ENCODE results near the gene LCE4A. TPM values are rescaled to one million over a fixed set of nuclear protein-coding genes. Genes with fewer than 3 reads are reported as not detected.

Gene LCE4A
- total RNA-seq, 1 experiment from 2014 or later = not detected

GRCh38 chr1:152737997-152738396 lies 30.0 kb downstream of the LCE4A start:
- no peak for DNase-seq
- H3K9me3 ChIP-seq = no peaks in the 10 kb centered on the region
- H3K27me3 ChIP-seq = no peaks in the 10 kb centered on the region; the same call in 1 of the 2 replicates
- H3K4me3 ChIP-seq = no peak overlapping the region
- H3K36me3 ChIP-seq = no peaks in the 10 kb centered on the region

GRCh38 chr1:152739841-152740240 lies 31.9 kb downstream of the LCE4A start:
- Histone ChIP-seq H3K9me3 (no peaks in the 10 kb centered on the region), H3K4me3 (no peak overlapping the region), H3K36me3 (no peaks in the 10 kb centered on the region), H3K27me3 (no peaks in the 10 kb centered on the region)
- no peak for DNase-seq

GRCh38 chr1:152741656-152742055 lies 33.7 kb downstream of the LCE4A start:
- DNase-seq = no peak
- H3K9me3 ChIP-seq = no peaks in the 10 kb centered on the region
- no peaks in the 10 kb centered on the region for H3K36me3 ChIP-seq
- H3K27me3 ChIP-seq = no peaks in the 10 kb centered on the region
- no peak overlapping the region for H3K4me3 ChIP-seq

- Histone ChIP-seq H3K36me3 (no peaks in the 10 kb centered on the region), H3K27me3 (no peaks in the 10 kb centered on the region), H3K4me3 (no peak overlapping the region), H3K9me3 (no peaks in the 10 kb centered on the region)
- no peak for DNase-seq
Observed at GRCh38 chr1:152743371-152744145, 35.6 kb downstream of the LCE4A start.

GRCh38 chr1:152745289-152745704 lies 37.3 kb downstream of the LCE4A start:
- no peak overlapping the region for H3K4me3 ChIP-seq
- H3K27me3 ChIP-seq = no peaks in the 10 kb centered on the region
- no peaks in the 10 kb centered on the region for H3K9me3 ChIP-seq
- peak; percentile 19 for DNase-seq
- H3K36me3 ChIP-seq = no peaks in the 10 kb centered on the region

GRCh38 chr1:152745765-152746444 lies 37.9 kb downstream of the LCE4A start:
- Histone ChIP-seq H3K27me3 (no peaks in the 10 kb centered on the region), H3K36me3 (no peaks in the 10 kb centered on the region), H3K4me3 (no peak overlapping the region), H3K9me3 (no peaks in the 10 kb centered on the region)
- DNase-seq = no peak

- H3K4me3 ChIP-seq = no peak overlapping the region
- no peak for DNase-seq
- H3K9me3 ChIP-seq = no peaks in the 10 kb centered on the region
Observed at GRCh38 chr1:152747831-152748230, 39.9 kb downstream of the LCE4A start.

GRCh38 chr1:152752225-152752624 lies 44.3 kb downstream of the LCE4A start:
- peak; percentile 73 for DNase-seq
- no peak overlapping the region for H3K4me3 ChIP-seq

More at GRCh38 chr1:152747831-152748230, 39.9 kb downstream of the LCE4A start:
- no peaks in the 10 kb centered on the region for H3K36me3 ChIP-seq
- no peaks in the 10 kb centered on the region for H3K27me3 ChIP-seq

GRCh38 chr1:152753586-152753985 lies 45.6 kb downstream of the LCE4A start:
- no peaks in the 10 kb centered on the region for H3K36me3 ChIP-seq
- no peaks in the 10 kb centered on the region for H3K9me3 ChIP-seq
- H3K27me3 ChIP-seq = no peaks in the 10 kb centered on the region
- no peak overlapping the region for H3K4me3 ChIP-seq
- DNase-seq = no peak

More at GRCh38 chr1:152752225-152752624, 44.3 kb downstream of the LCE4A start:
- Histone ChIP-seq H3K9me3 (no peaks in the 10 kb centered on the region), H3K27me3 (no peaks in the 10 kb centered on the region), H3K36me3 (no peaks in the 10 kb centered on the region)

GRCh38 chr1:152756872-152757271 lies 48.9 kb downstream of the LCE4A start:
- H3K4me3 ChIP-seq = no peak overlapping the region
- no peaks in the 10 kb centered on the region for H3K27me3 ChIP-seq
- no peaks in the 10 kb centered on the region for H3K36me3 ChIP-seq
- DNase-seq = peak; percentile 53
- no peaks in the 10 kb centered on the region for H3K9me3 ChIP-seq

GRCh38 chr1:152757747-152758146 lies 49.8 kb downstream of the LCE4A start, which contains the start of gene KPRP:
Gene KPRP, plus strand, starts transcription at chr1:152758025. Its CDS starts 1,564 bp downstream, at chr1:152759589.
- Histone ChIP-seq H3K4me3 (no peak within 1 kb of the TSS), H3K27me3 (no peaks in the 10 kb centered on the region), H3K36me3 (no peaks in the 10 kb centered on the region), H3K9me3 (no peaks in the 10 kb centered on the region)
- peak; percentile 25 for DNase-seq

- Histone ChIP-seq H3K4me3 (no peak overlapping the region), H3K27me3 (no peaks in the 10 kb centered on the region), H3K9me3 (no peaks in the 10 kb centered on the region), H3K36me3 (no peaks in the 10 kb centered on the region)
- no peak for DNase-seq
Observed at GRCh38 chr1:152758636-152759035, 50.7 kb downstream of the LCE4A start.

Other genes starting within 250 kb of the LCE4A start
- not detected in 2 replicates for gene LCE5A, start 197.4 kb upstream of the LCE4A start, total RNA-seq (2014; rRNA removed; shearing (Covaris generic); ENCODE audit: low replicate concordance)
- not detected in 2 replicates for gene CRCT1, start 193.7 kb upstream of the LCE4A start, total RNA-seq (2014; rRNA removed; shearing (Covaris generic); ENCODE audit: low replicate concordance)
- not detected in 2 replicates for gene LCE3E, start 141.4 kb upstream of the LCE4A start, total RNA-seq (2014; rRNA removed; shearing (Covaris generic); ENCODE audit: low replicate concordance)
- not detected in 2 replicates for gene LCE3D, start 127.6 kb upstream of the LCE4A start, total RNA-seq (2014; rRNA removed; shearing (Covaris generic); ENCODE audit: low replicate concordance)
- gene LCE3C, start 107.9 kb upstream of the LCE4A start, total RNA-seq (2014; rRNA removed; shearing (Covaris generic); ENCODE audit: low replicate concordance) = not detected in 2 replicates
- gene LCE3B, start 94.3 kb upstream of the LCE4A start, total RNA-seq (2014; rRNA removed; shearing (Covaris generic); ENCODE audit: low replicate concordance) = not detected in 2 replicates
- not detected in 2 replicates for gene LCE3A, start 85.1 kb upstream of the LCE4A start, total RNA-seq (2014; rRNA removed; shearing (Covaris generic); ENCODE audit: low replicate concordance)
- gene LCE2D, start 44.8 kb upstream of the LCE4A start, total RNA-seq (2014; rRNA removed; shearing (Covaris generic); ENCODE audit: low replicate concordance) = not detected in 2 replicates
- not detected in 2 replicates for gene LCE2C, start 32.9 kb upstream of the LCE4A start, total RNA-seq (2014; rRNA removed; shearing (Covaris generic); ENCODE audit: low replicate concordance)
- gene LCE2B, start 22.0 kb upstream of the LCE4A start, total RNA-seq (2014; rRNA removed; shearing (Covaris generic); ENCODE audit: low replicate concordance) = not detected in 2 replicates
- not detected in 2 replicates for gene LCE2A, start 9.8 kb upstream of the LCE4A start, total RNA-seq (2014; rRNA removed; shearing (Covaris generic); ENCODE audit: low replicate concordance)
- gene KPRP, start 49.9 kb downstream of the LCE4A start, total RNA-seq (2014; rRNA removed; shearing (Covaris generic); ENCODE audit: low replicate concordance) = not detected in 2 replicates
- not detected in 2 replicates for gene LCE1F, start 67.0 kb downstream of the LCE4A start, total RNA-seq (2014; rRNA removed; shearing (Covaris generic); ENCODE audit: low replicate concordance)
- not detected in 2 replicates for gene LCE1E, start 78.1 kb downstream of the LCE4A start, total RNA-seq (2014; rRNA removed; shearing (Covaris generic); ENCODE audit: low replicate concordance)
- not detected in 2 replicates for gene LCE1D, start 88.6 kb downstream of the LCE4A start, total RNA-seq (2014; rRNA removed; shearing (Covaris generic); ENCODE audit: low replicate concordance)
- gene LCE1C, start 98.5 kb downstream of the LCE4A start, total RNA-seq (2014; rRNA removed; shearing (Covaris generic); ENCODE audit: low replicate concordance) = not detected in 2 replicates
- gene LCE1B, start 103.8 kb downstream of the LCE4A start, total RNA-seq (2014; rRNA removed; shearing (Covaris generic); ENCODE audit: low replicate concordance) = not detected in 2 replicates
- not detected in 2 replicates for gene LCE1A, start 119.3 kb downstream of the LCE4A start, total RNA-seq (2014; rRNA removed; shearing (Covaris generic); ENCODE audit: low replicate concordance)
- gene LCE6A, start 134.7 kb downstream of the LCE4A start, total RNA-seq (2014; rRNA removed; shearing (Covaris generic); ENCODE audit: low replicate concordance) = not detected in 2 replicates
- not detected in 2 replicates for gene LCE7A, start 151.8 kb downstream of the LCE4A start, total RNA-seq (2014; rRNA removed; shearing (Covaris generic); ENCODE audit: low replicate concordance)
- not detected in 2 replicates for gene SMCP, start 170.2 kb downstream of the LCE4A start, total RNA-seq (2014; rRNA removed; shearing (Covaris generic); ENCODE audit: low replicate concordance)
- gene IVL, start 200.4 kb downstream of the LCE4A start, total RNA-seq (2014; rRNA removed; shearing (Covaris generic); ENCODE audit: low replicate concordance) = not detected in 2 replicates
- gene SPRR5, start 239.0 kb downstream of the LCE4A start, total RNA-seq (2014; rRNA removed; shearing (Covaris generic); ENCODE audit: low replicate concordance) = not detected in 2 replicates